B cell (primary cell): ENCODE results near the gene TCFL5. TPM values are rescaled to one million over a fixed set of nuclear protein-coding genes. Genes with fewer than 3 reads are reported as not detected.
A peak's percentile ranks its signal among the peaks of the same experiment; 100 is the strongest.

Experiments used
- ATAC-seq: fragments of 200-7000 bp; cut with Tn5 transposase; one replicate; pipeline ENCODE4 v1.10.0; 2021; ENCODE audit warnings: low read depth, mild to moderate bottlenecking, moderate number of reproducible peaks, moderate library complexity
- CTCF ChIA-PET: fragments of 350-600 bp; sonication (Branson Sonifier 250); formaldehyde crosslinking; loops from one replicate; lab custom pipeline; 2021; ENCODE audit warnings: antibody characterized with exemption, inconsistent platforms; lab: Charles Lee
- POLR2A ChIA-PET: fragments of 350-600 bp; sonication (Branson Sonifier 250); formaldehyde crosslinking; loops from one replicate; lab custom pipeline; 2021; ENCODE audit warnings: antibody characterized with exemption; lab: Charles Lee
- DNase-seq: peaks from one replicate; pipeline ENCODE4 v3.0.0; 2013
- H2AFZ ChIP-seq: 2 replicates; pipeline ENCODE4 v1.6.1; 2012; ENCODE audit warnings: mild to moderate bottlenecking, low read depth, low read length; ENCODE audit not compliant: insufficient read depth, poor library complexity, severe bottlenecking
- H3K27ac ChIP-seq, 2 donors: 1 replicate in 1 of 2; 2 replicates in 1 of 2; pipeline ENCODE4 v1.5.1; 2012 to 2013; ENCODE audit warnings: low read length in 2 of 2, mild to moderate bottlenecking in 2 of 2, moderate library complexity in 1 of 2
- H3K27me3 ChIP-seq, 4 experiments: fragments of 200-600 bp in 1 of 4; sonication (generic) in 1 of 4; replicated peaks in 1 of 4; 1 replicate in 2 of 4; 2 replicates in 2 of 4; pipeline versions ENCODE4 v1.6.1 to v1.7.0; 2013 to 2016; ENCODE audit warnings: low read length in 3 of 4, mild to moderate bottlenecking in 2 of 4, mixed read lengths in 1 of 4, moderate library complexity in 1 of 4; ENCODE audit not compliant: insufficient read depth in 4 of 4, control insufficient read depth in 3 of 4; ENCODE audit errors: control extremely low read depth in 1 of 4
- H3K36me3 ChIP-seq, 2 experiments: replicated peaks in 1 of 2; 1 replicate in 1 of 2; 2 replicates in 1 of 2; pipeline versions ENCODE4 v1.6.1 to v1.7.1; 2013; ENCODE audit warnings: low read length in 1 of 2; ENCODE audit not compliant: insufficient read depth in 2 of 2, control insufficient read depth in 1 of 2; ENCODE audit errors: control extremely low read depth in 1 of 2, extremely low read depth in 1 of 2
- H3K4me1 ChIP-seq, 2 donors: fragments of 200-600 bp in 1 of 2; sonication (generic) in 1 of 2; 1 replicate in 1 of 2; 2 replicates in 1 of 2; pipeline versions ENCODE4 v1.5.1 to v1.6.1; 2013 to 2017; ENCODE audit warnings: low read length in 2 of 2; ENCODE audit not compliant: control insufficient read depth in 2 of 2, insufficient read depth in 2 of 2
- H3K4me2 ChIP-seq: replicated peaks from 2 replicates; pipeline ENCODE3; 2012; ENCODE audit warnings: mild to moderate bottlenecking, low read depth, low read length; ENCODE audit not compliant: poor library complexity, severe bottlenecking
- H3K4me3 ChIP-seq, 5 experiments: fragments of 200-600 bp in 1 of 5; sonication (generic) in 1 of 5; 1 replicate in 3 of 5; 2 replicates in 2 of 5; pipeline versions ENCODE4 v1.5.1 to v1.7.0; 2011 to 2016; ENCODE audit warnings: low read length in 4 of 5, mild to moderate bottlenecking in 4 of 5, low read depth in 2 of 5, control low read depth in 1 of 5, moderate library complexity in 1 of 5; ENCODE audit not compliant: insufficient read depth in 1 of 5; ENCODE audit errors: control extremely low read depth in 1 of 5, extremely low read depth in 1 of 5
- H3K79me2 ChIP-seq: fragments of 200-600 bp; sonication (generic); one replicate; pipeline ENCODE4 v1.6.0; 2016; ENCODE audit warnings: low read length; ENCODE audit not compliant: control insufficient read depth, insufficient read depth
- H3K9ac ChIP-seq: fragments of 200-600 bp; sonication (generic); 2 replicates; pipeline ENCODE4 v1.6.1; 2017; ENCODE audit warnings: mild to moderate bottlenecking, low read length, moderate library complexity
- H3K9me3 ChIP-seq, 3 donors: one replicate each; pipeline versions ENCODE4 v1.6.1 to v1.7.1; 2013; ENCODE audit warnings: low read length in 2 of 3; ENCODE audit not compliant: control insufficient read depth in 2 of 3, insufficient read depth in 1 of 3; ENCODE audit errors: control extremely low read depth in 1 of 3
- H4K20me1 ChIP-seq: 2 replicates; pipeline ENCODE4 v1.6.0; 2012; ENCODE audit warnings: mild to moderate bottlenecking, low read length; ENCODE audit not compliant: insufficient read depth, control insufficient read depth, poor library complexity, severe bottlenecking
- H3K27ac Mint-ChIP-seq: one replicate; pipeline ENCODE4 v1.8.0; 2021; ENCODE audit warnings: mixed read lengths
- H3K27me3 Mint-ChIP-seq: one replicate; pipeline ENCODE4 v1.8.0; 2021; ENCODE audit warnings: mixed read lengths
- H3K4me1 Mint-ChIP-seq: one replicate; pipeline ENCODE4 v1.8.0; 2021; ENCODE audit warnings: mixed read lengths
- H3K4me3 Mint-ChIP-seq: one replicate; pipeline ENCODE4 v1.8.0; 2021; ENCODE audit warnings: mixed read lengths
- H3K9me3 Mint-ChIP-seq: one replicate; pipeline ENCODE4 v1.8.0; 2022; ENCODE audit warnings: mixed read lengths; ENCODE audit not compliant: insufficient read depth
- CTCF ChIP-seq: fragments of 200-600 bp; IDR thresholded peaks from one replicate; pipeline ENCODE4 v1.8.0; 2022; ENCODE audit warnings: antibody characterized with exemption, mild to moderate bottlenecking
- EZH2 ChIP-seq: IDR thresholded peaks from 2 replicates; pipeline ENCODE4 v1.6.1; 2012; ENCODE audit warnings: borderline replicate concordance, low read depth, mild to moderate bottlenecking, moderate library complexity, low read length; ENCODE audit not compliant: insufficient read depth, poor library complexity, severe bottlenecking
- WGBS: methylation state at CpG from one replicate; pipeline ENCODE4 v1.1.5; 2013; ENCODE audit warnings: missing lambda C conversion rate; ENCODE audit not compliant: insufficient coverage; 5-methylcytosine and 5-hydroxymethylcytosine counted together
- intact Hi-C: fragments of 100-400 bp; cut with micrococcal nuclease; formaldehyde crosslinking; loops from one replicate; pipeline ENCODE4 v1.10.0; 2022
- polyA plus RNA-seq: library from polyadenylated mRNA; depleted of rRNA; stranded (reverse); fragments of >200 nt; gene quantifications from 2 replicates; pipeline ENCODE4 v1.2.3, GENCODE V29; 2012
- total RNA-seq, 2 donors: library from RNA; stranded (reverse); fragments of 120-200 nt in 1 of 2; gene quantifications; 1 replicate in 1 of 2; 2 replicates in 1 of 2; pipeline versions ENCODE4 v1.2.3 to v1.2.4, GENCODE V29; 2013 to 2022

Gene TCFL5
- total and polyA plus RNA-seq, 2 donors (not counting 1 experiment from before 2014, with no cell fraction given), result 2.0 to 16.2 TPM

DNA sequence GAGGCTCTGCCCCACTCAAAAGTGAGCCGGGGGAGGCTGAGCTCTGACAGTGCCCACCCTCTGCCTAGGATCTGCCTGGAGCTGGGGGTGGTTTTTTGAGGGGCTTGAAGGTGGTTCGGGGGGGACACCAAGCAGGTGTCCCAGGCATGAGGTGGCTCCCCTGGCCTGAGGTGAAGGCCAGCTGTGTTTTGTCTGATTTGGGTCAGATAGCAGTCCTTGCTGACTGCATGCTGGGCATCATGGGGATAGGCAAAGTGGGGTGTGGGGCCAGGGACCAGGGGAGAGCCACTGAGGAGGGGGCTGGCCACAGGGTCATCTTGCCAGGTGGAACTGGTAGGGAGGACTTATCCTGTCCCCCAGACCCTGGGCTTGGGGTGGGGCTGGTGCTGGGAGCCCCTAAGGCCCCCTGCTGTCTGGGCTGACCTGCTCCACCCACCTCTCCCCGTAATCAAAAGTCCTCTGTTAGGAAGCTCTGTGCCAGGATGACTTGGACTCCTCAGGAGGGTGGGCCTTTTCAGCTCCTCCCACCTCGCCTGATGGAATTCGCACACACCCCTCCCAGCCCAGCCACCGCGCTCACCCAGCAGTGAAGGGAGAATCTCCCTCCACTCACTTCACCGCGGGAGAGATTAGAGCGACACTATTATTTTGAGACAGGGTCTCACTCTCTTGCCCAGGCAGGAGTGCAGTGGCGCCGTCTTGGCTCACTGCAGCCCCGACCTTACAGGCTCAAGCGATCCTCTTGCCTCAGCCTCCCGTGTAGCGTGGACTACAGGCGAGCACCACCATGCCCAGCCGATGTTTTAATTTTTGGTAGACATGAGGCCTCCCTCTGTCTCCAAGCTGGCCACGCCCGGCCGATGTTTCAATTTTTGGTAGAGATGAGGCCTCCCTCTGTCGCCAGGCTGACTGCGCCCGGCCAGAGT, 46.3 kb downstream of the TCFL5 start:
- Histone ChIP-seq H3K9me3 (peaks cover 0 to 24% (median 0%) of the 10 kb centered on the region in 3 donors), H2AFZ (no peak overlapping the region), H3K79me2 (no peaks in the 10 kb centered on the region), H3K4me1 (peaks cover 12 to 13% of the 10 kb centered on the region in 2 donors), H3K4me3 (no peak overlapping the region), H3K36me3 (peaks cover 0 to 30% of the 10 kb centered on the region in 2 experiments), H4K20me1 (peaks cover 56% of the 10 kb centered on the region), H3K9ac (no peak overlapping the region), H3K27me3 (peaks cover 0 to 50% (median 29%) of the 10 kb centered on the region in 4 experiments), H3K27ac (no peak overlapping the region), H3K4me2 (peak overlapping the region; percentile 73)
- ChIA-PET POLR2A (interaction anchor here (1.1 to 1.7 kb wide), 2 partner anchors 9 to 22 kb away, joined by 3 to 4 read pairs; no protein-coding TSS in a partner anchor), CTCF (interaction anchor here (1.0 kb wide), 1 partner anchor 316 kb away, joined by 3 read pairs; no protein-coding TSS in a partner anchor)
- Mint-ChIP-seq H3K4me3 (peak overlapping the region; percentile 49), H3K27me3 (peaks cover 17% of the 10 kb centered on the region), H3K9me3 (no peaks in the 10 kb centered on the region), H3K27ac (peak overlapping the region; percentile 59), H3K4me1 (peaks cover 14% of the 10 kb centered on the region)
- intact Hi-C loops, result no loop called here
- WGBS, result 60% methylated on average over 20 of the region's 24 CpGs
- no peak for DNase-seq
- TF ChIP-seq EZH2 (no peak), CTCF (no peak)
- ATAC-seq, result peak; percentile 7
